Endothelial cell of umbilical vein (primary cell): ENCODE measurements around the gene SCAF1. TPM values are rescaled to one million over a fixed set of nuclear protein-coding genes. Genes with fewer than 3 reads are reported as not detected.

Experiments
- BruUV-seq: library from RNA; stranded (reverse); fragments of 400-500 nt; replicated peaks from 2 replicates; lab custom pipeline; 2021; lab: Mats Ljungman, UMichigan
- CTCF ChIA-PET: fragments of 300-600, 350-600 bp; sonication (Branson Sonifier 250); formaldehyde crosslinking; loops from one replicate; lab custom pipeline; 2021; ENCODE audit warnings: antibody characterized with exemption, inconsistent platforms; lab: Charles Lee
- POLR2A ChIA-PET: fragments of 300-600, 350-600 bp; sonication (Branson Sonifier 250); formaldehyde crosslinking; loops from one replicate; lab custom pipeline; 2021; ENCODE audit warnings: antibody characterized with exemption, inconsistent platforms; lab: Charles Lee
- DNase-seq: peaks from one replicate; pipeline ENCODE4 v3.0.0-alpha.2; 2011; ENCODE audit warnings: low read depth, low spot score
- FAIRE-seq: peaks from 2 replicates; lab custom pipeline; 2011; peaks lifted over from hg19 to GRCh38; lab: Jason Lieb, UNC
- H2AFZ ChIP-seq: 2 replicates; pipeline ENCODE4 v1.6.0; 2012; ENCODE audit warnings: low read depth, low read length, control low read depth, inconsistent platforms
- H3K27ac ChIP-seq: 2 replicates; pipeline ENCODE4 v1.5.1; 2011; ENCODE audit warnings: low read depth, mild to moderate bottlenecking, control low read depth, low read length, moderate library complexity; ENCODE audit not compliant: insufficient read depth
- H3K27me3 ChIP-seq, 2 experiments: 2 replicates each; pipeline versions ENCODE4 v1.6.0 to v1.6.1; 2011; ENCODE audit warnings: low read length in 2 of 2, mixed read lengths in 1 of 2; ENCODE audit not compliant: control insufficient read depth in 2 of 2, insufficient read depth in 2 of 2
- H3K36me3 ChIP-seq, 2 experiments: 2 replicates in 1 of 2; 3 replicates in 1 of 2; pipeline ENCODE4 v1.5.1; 2011; ENCODE audit warnings: low read length in 2 of 2, mild to moderate bottlenecking in 1 of 2, moderate library complexity in 1 of 2; ENCODE audit not compliant: control insufficient read depth in 2 of 2, insufficient read depth in 2 of 2; ENCODE audit errors: extremely low read depth in 1 of 2
- H3K4me1 ChIP-seq: 3 replicates; pipeline ENCODE4 v1.5.1; 2011; ENCODE audit warnings: mild to moderate bottlenecking, low read length; ENCODE audit not compliant: control insufficient read depth, insufficient read depth; ENCODE audit errors: extremely low read depth
- H3K4me2 ChIP-seq: 2 replicates; pipeline ENCODE4 v1.6.1; 2011; ENCODE audit warnings: low read length, control low read depth, mixed read lengths; ENCODE audit not compliant: insufficient read depth
- H3K4me3 ChIP-seq, 3 experiments: fragments of 200-600 bp in 1 of 3; sonication (generic), shearing (Covaris generic) in 1 of 3; replicated peaks in 1 of 3; 2 replicates each; pipeline ENCODE4 v1.5.1; 2011 to 2016; ENCODE audit warnings: control low read depth in 3 of 3, low read length in 3 of 3, mild to moderate bottlenecking in 2 of 3, inconsistent platforms in 1 of 3, low read depth in 1 of 3, moderate library complexity in 1 of 3; ENCODE audit not compliant: insufficient read depth in 1 of 3
- H3K79me2 ChIP-seq: 2 replicates; pipeline ENCODE4 v1.6.0; 2012; ENCODE audit warnings: low read length, inconsistent platforms; ENCODE audit not compliant: control insufficient read depth, insufficient read depth
- H3K9ac ChIP-seq: replicated peaks from 2 replicates; pipeline ENCODE3; 2011; ENCODE audit warnings: low read length, control low read depth; ENCODE audit not compliant: insufficient read depth; ENCODE audit errors: extremely low read depth
- H3K9me1 ChIP-seq: replicated peaks from 3 replicates; pipeline ENCODE4 v1.6.0; 2011; ENCODE audit warnings: mild to moderate bottlenecking, low read length; ENCODE audit not compliant: control insufficient read depth, insufficient read depth; ENCODE audit errors: extremely low read depth
- H3K9me3 ChIP-seq: replicated peaks from 2 replicates; pipeline ENCODE4 v1.5.1; 2012; ENCODE audit warnings: low read length, inconsistent platforms; ENCODE audit not compliant: control insufficient read depth, insufficient read depth
- H4K20me1 ChIP-seq: replicated peaks from 2 replicates; pipeline ENCODE3; 2011; ENCODE audit warnings: mild to moderate bottlenecking, low read length; ENCODE audit not compliant: control insufficient read depth, insufficient read depth; ENCODE audit errors: extremely low read depth
- JUN ChIP-seq: IDR thresholded peaks from 2 replicates; pipeline ENCODE4 v1.6.1; 2011; ENCODE audit warnings: borderline replicate concordance, low read depth; ENCODE audit not compliant: insufficient read length, insufficient read depth
- MYC ChIP-seq: IDR thresholded peaks from one replicate; pipeline ENCODE4 v1.6.1; 2011; ENCODE audit warnings: mild to moderate bottlenecking, low read depth, low read length
- POLR2AphosphoS5 ChIP-seq: IDR thresholded peaks from 2 replicates; pipeline ENCODE4 v1.6.1; 2012; ENCODE audit warnings: low read depth, mild to moderate bottlenecking, control low read depth, low read length, moderate library complexity; ENCODE audit not compliant: insufficient read depth
- dilution Hi-C: fragments of 300-500 bp; cut with MboI; formaldehyde crosslinking; loops from one replicate; pipeline ENCODE4 v1.15.0; 2019; ENCODE audit warnings: low sequenced_read_pairs; ENCODE audit not compliant: extremely low pct_ligation_motif_present
- intact Hi-C: fragments of 100-400 bp; cut with micrococcal nuclease; formaldehyde crosslinking; loops from one replicate; pipeline ENCODE4 v1.10.0; 2022
- polyA plus RNA-seq, 4 experiments: library from polyadenylated mRNA; depleted of rRNA in 3 of 4; stranded (reverse) in 3 of 4; unstranded in 1 of 4; fragments of >200 nt; gene quantifications; 2 replicates each; pipeline versions ENCODE4 v1.2.1 to v1.2.3, GENCODE V29; 2011 to 2012; ENCODE audit warnings: missing spikeins in 1 of 4
- total RNA-seq: library from RNA; stranded (reverse); gene quantifications from 2 replicates; pipeline ENCODE4 v1.2.3, GENCODE V29; 2021
- TF ChIP-seq, protein P1 (sequence below): IDR thresholded peaks from 2 replicates; pipeline ENCODE4 v1.6.1; 2011; ENCODE audit not compliant: insufficient read depth, insufficient read length
- TF ChIP-seq, protein P2 (sequence below), 2 donors: IDR thresholded peaks; 1 replicate in 1 of 2; 2 replicates in 1 of 2; pipeline ENCODE4 v1.5.1; 2011; ENCODE audit warnings: low read length in 2 of 2, mild to moderate bottlenecking in 2 of 2, moderate library complexity in 2 of 2, control low read depth in 1 of 2, inconsistent platforms in 1 of 2, low read depth in 1 of 2; ENCODE audit not compliant: insufficient read depth in 1 of 2; ENCODE audit errors: extremely low read depth in 1 of 2

Gene SCAF1
- total and polyA plus RNA-seq, 2 donors (not counting 3 experiments of a cell fraction or from before 2014, with no cell fraction given): 13.3 to 75.8 TPM

DNA sequence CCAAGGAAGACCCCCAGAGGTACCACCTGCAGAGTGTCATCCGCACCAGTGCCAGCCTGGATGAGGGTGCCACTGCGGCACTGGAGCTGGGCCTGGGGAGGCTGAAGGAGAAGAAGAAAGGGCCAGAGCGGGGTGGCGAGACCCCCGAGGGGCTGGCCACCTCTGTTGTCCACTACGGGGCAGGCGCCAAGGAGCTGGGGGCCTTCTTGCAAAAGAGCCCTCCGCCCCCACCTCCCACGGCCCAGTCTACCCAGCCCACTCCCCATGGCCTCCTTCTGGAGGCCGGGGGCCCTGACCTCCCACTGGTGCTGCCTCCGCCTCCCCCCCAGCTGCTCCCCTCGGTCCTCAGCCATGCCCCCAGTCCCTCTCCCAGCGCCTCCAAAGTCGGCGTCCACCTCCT lies 45.6 kb upstream of the SCAF1 start:
- DNase-seq: no peak
- H3K36me3 ChIP-seq: peaks cover 8 to 41% of the 10 kb centered on the region in 2 experiments
- H3K9ac ChIP-seq: no peak overlapping the region
- H3K27ac ChIP-seq: no peak overlapping the region
- ChIA-PET CTCF (no interaction called here), POLR2A (interaction anchor here (0.6 kb wide), 1 partner anchor 14 kb away, joined by 3 read pairs; no protein-coding TSS in a partner anchor)
- H3K4me2 ChIP-seq: no peak overlapping the region
- H2AFZ ChIP-seq: no peak overlapping the region
- dilution Hi-C loops: no loop called here
- no peaks in the 10 kb centered on the region for H3K9me1 ChIP-seq
- no peaks in the 10 kb centered on the region for H4K20me1 ChIP-seq
- no peak overlapping the region for H3K4me3 ChIP-seq
- H3K27me3 ChIP-seq: no peaks in the 10 kb centered on the region
- BruUV-seq: no TSS peak
- H3K4me1 ChIP-seq: peaks cover 10% of the 10 kb centered on the region
- no peak for FAIRE-seq
- TF ChIP-seq, protein P1, sequence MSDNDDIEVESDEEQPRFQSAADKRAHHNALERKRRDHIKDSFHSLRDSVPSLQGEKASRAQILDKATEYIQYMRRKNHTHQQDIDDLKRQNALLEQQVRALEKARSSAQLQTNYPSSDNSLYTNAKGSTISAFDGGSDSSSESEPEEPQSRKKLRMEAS: no peak
- TF ChIP-seq POLR2AphosphoS5 (no peak), JUN (no peak), MYC (no peak)
- TF ChIP-seq, protein P2, sequence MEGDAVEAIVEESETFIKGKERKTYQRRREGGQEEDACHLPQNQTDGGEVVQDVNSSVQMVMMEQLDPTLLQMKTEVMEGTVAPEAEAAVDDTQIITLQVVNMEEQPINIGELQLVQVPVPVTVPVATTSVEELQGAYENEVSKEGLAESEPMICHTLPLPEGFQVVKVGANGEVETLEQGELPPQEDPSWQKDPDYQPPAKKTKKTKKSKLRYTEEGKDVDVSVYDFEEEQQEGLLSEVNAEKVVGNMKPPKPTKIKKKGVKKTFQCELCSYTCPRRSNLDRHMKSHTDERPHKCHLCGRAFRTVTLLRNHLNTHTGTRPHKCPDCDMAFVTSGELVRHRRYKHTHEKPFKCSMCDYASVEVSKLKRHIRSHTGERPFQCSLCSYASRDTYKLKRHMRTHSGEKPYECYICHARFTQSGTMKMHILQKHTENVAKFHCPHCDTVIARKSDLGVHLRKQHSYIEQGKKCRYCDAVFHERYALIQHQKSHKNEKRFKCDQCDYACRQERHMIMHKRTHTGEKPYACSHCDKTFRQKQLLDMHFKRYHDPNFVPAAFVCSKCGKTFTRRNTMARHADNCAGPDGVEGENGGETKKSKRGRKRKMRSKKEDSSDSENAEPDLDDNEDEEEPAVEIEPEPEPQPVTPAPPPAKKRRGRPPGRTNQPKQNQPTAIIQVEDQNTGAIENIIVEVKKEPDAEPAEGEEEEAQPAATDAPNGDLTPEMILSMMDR (IDR thresholded peaks at IDR 0.05; ENCODE audit: extremely low read depth in 1 of 2, insufficient read depth in 1 of 2, low read depth in 1 of 2, low read length in 2 of 2): no peak
- no peaks in the 10 kb centered on the region for H3K9me3 ChIP-seq
- H3K79me2 ChIP-seq: peaks cover 48% of the 10 kb centered on the region
- intact Hi-C loops: no loop called here
